GM19043 (cell line): Measurements from ENCODE around the gene PACSIN1.
"Not testable (repeated sequence)": the region's sequence is repeated elsewhere in the genome, so short reads cannot be mapped to it uniquely, and the experiment has no call there.

Source experiments
- ATAC-seq: cut with Tn5 transposase; IDR thresholded peaks from one replicate; pipeline ENCODE4 v1.9.1; 2021; ENCODE audit warnings: low read depth; ENCODE audit not compliant: unreplicated experiment

Gene PACSIN1

DNA sequence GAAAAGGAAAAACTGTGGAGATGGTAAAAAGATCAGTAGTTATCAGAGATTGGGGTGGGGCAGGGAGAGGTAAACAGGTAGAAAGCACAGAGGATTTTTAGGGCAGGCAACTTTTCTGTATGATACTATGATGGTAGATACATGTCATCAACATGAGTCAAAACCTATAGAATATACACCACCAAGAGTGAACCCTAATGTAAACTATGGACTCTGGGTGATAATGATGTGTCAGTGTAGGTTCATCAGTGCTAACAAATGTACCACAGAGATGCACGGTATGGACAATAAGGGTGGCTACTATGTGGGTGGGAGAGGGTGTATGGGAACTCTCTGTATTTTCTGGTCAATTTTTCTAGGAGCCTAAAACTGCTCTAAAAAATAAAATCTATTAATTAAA, 18.5 kb downstream of the PACSIN1 start:
- no peak for ATAC-seq

DNA sequence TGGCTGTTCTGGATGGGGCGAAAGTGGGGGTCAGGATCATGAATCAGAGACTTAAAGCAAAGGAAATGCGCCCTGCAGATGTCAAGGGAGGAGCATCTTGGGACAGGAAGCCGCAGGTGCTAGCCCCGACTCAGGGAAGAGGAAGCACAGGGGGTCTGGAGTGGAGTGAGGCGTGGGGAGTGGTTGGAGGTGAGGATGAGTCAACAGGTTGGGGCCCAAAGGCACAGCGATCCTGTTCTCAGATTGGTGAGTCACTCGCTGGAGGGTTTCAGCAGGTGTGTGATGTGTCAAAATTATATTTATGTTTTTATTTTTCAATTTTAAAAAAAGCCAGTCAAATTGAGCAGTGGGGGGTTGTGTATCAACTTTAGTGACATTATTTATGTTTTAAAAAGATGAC, 19.0 kb downstream of the PACSIN1 start:
- ATAC-seq: no peak

DNA sequence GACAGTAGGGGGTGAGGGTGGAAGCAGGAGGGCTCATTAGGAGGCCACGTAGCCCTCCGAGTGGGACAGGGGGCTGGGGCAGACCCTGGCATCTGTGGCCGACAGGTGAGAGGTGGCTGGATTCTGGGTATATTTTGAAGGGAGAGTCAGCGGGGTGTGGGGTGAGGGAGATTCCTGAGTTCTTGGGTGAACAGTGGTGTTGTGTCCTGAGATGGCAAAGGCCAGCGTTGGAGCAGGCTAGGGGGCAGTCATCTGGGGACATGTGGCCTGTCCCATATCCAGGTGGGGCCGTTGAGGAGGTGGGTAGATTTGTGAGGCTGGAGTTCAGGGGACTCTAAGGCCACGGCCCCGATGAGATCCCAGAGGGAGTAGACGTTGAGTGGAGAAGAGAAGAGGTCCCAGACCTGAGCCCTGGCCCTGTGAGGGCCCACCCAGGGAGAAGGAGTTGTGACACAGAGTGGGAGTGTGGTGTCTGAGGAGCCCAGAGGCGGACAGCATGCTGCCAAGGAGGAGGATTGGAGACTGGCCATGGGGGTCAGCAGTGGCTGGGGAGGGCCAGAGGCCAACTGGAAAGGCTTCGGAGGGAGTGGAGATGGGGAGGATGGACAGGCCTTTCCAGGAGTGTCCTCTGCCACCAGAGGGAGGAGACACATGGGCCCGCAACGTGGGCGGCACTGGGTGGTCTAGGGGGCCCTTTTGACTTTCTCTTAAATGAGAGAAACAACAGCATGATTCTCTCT, 19.6 kb downstream of the PACSIN1 start:
- ATAC-seq: no peak

DNA sequence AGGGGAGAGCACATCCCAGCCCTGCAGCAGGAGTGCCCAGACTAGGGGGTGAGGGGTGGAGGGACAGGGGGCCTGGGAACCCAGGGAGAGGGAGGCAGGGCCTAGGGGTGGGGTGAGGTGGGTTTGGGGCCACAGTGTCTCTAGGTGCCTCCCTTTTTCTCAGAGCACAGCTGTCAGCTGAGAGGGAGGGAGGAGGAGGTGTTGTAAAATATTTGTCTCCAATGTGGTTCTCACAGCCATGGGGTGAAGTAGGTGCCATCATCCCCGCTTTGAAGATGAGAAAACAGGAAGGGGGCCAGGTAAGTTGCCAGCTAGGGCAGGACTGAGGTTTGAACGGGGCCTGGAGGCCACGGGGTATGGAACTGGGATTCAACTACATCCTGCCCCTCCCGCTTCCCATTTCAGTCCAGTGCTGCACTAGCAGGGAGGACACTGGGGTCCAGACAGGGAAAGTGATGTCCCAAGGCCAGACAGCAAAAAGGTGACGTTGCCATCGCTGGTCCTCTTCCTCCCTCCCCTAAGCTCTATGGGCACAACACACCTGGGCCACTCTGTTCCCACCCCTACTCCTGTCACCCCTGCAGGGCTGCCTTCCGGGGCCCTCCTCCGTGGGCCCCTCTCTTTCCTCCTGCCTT, 20.3 kb downstream of the PACSIN1 start:
- ATAC-seq: no peak

GRCh38 chr6:34486886-34487285, 21.0 kb downstream of the PACSIN1 start:
- not testable (repeated sequence) for ATAC-seq

- no peak for ATAC-seq
Measured at GRCh38 chr6:34487536-34487935, 21.7 kb downstream of the PACSIN1 start.

GRCh38 chr6:34489207-34489805, 23.4 kb downstream of the PACSIN1 start:
- no peak for ATAC-seq

- no peak for ATAC-seq
Measured at GRCh38 chr6:34490390-34491090, 24.7 kb downstream of the PACSIN1 start.

GRCh38 chr6:34491091-34491430, 25.2 kb downstream of the PACSIN1 start:
- ATAC-seq: no peak

DNA sequence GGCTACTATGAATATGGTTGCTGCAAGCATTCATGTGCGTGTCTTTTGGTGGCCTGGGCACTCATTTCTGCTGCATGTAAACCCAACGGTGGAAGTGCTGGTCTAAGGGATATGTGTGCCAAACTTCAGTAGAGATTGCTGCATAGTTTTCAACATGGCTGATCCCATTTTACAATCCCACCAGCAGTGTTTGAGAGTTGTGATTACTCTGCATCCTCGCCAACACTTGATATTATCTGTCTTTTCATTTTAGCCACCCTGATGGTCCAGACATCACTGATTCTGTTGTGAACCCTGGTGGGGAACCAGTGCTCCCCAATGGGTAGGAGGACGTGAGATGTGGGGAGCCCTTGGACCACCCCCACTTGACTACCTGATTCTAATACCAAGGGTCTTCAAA, 27.5 kb downstream of the PACSIN1 start:
- no peak for ATAC-seq

DNA sequence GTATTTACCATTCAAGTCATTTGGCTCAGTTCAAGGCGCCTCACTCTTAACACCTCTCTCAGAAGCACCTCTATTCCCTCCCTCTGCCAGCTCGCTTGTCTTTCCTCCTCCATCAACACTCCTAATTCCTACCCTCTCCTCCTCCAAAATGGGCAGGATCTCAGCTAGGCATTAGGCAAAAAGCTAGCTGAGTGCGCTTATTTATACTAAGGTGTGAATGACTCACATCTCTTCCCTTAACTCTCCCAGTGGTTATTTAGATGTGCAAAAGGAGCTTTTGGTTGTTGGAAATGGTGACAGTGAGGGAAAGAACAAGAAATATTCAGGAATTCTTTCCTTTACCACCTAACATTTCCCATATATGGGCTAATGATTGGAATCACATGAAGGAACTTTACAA, 29.1 kb downstream of the PACSIN1 start:
- ATAC-seq: no peak

GRCh38 chr6:34496103-34496685, 30.3 kb downstream of the PACSIN1 start:
- no peak for ATAC-seq

DNA sequence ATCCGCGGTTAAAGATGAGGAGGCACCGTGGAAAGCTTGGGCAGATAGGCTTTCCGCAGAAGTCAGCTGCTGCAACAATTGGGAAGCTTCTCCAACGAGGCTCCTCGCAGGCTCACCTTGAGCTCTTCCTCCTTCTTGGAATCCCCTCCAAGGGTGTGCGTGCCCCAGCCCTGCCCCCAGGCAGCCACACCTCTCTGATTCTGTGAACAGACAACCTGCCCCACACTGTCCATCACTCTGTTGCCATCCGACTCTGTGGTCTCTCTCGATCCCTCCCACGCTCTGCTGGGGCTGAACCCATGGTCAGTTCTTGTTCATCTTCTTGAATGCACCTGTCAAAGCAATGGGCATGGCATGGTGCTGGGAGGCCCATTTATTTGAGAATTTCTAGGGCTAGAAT, 31.5 kb downstream of the PACSIN1 start:
- no peak for ATAC-seq

DNA sequence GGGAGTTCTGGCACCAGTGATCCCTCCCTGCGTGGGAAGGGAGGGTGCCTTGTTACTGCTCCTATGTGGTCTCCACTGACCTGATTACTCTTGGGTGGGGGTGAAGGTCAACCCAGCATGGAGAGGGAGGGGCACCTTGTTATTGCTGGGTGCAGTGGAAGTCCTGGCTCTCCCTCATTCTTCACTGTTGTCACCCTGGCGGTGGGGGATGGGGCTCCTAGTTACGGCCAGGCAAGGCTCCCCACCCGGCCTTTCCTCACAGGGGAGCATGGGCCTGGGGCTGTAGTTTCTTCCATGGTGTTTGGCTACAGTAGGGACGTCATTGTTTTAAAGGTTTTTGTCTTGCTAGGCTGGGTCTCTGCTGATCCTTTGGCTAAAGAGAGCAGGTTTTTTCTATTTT, 40.8 kb downstream of the PACSIN1 start:
- ATAC-seq: no peak

- no peak for ATAC-seq
Measured at GRCh38 chr6:34508425-34508824, 42.5 kb downstream of the PACSIN1 start.

DNA sequence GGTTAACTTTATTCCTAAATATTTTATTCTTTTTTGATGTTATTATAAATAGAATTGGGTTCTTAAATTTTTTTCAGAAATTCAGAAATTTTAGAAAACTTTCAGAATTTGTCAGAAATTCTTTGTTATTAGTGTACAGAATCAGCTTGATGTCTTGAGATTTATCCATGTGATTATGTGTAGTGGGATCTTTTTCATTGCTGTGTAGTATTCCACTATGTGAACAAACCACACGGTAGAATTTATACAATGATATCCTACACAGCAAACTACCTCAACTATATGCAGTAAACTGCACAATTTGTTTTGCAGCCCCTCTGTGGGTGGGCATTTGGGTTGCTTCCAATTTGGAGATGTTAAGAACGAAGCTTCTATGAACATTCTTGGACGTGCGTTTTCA, 43.9 kb downstream of the PACSIN1 start:
- ATAC-seq: no peak

GRCh38 chr6:34510299-34510698, 44.4 kb downstream of the PACSIN1 start:
- ATAC-seq: no peak

- ATAC-seq: no peak
Measured at GRCh38 chr6:34511214-34511914, 45.5 kb downstream of the PACSIN1 start.

GRCh38 chr6:34511915-34512737, 46.2 kb downstream of the PACSIN1 start:
- no peak for ATAC-seq

- no peak for ATAC-seq
Measured at GRCh38 chr6:34512738-34513115, 46.9 kb downstream of the PACSIN1 start.
